ENCODE data around the gene DIPK1B.

The DIPK1B gene

DNA sequence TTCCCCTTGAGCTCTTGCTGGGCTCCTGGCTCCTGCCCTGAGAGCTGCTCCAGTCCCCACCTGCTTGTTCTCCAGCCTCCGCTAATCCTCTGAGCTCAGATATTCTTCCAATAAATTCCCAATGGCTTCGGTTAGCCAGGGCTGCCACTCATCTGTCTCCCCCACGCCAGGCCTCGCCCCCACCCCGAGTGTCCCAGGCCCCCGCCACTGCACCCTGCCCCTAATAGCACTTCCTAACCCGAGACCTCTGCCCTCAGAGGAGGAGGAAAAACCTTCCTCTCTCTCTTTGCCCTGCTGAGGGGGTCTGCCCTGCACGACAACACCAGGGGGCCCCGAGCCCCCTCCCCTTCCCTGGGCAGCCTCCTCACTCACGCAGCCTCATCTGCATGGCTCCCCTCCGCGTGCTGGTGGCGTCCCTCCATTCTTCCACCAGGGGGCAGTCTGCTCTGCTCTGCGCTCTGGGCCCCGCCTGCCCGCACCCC is 57.4 kb downstream of the DIPK1B start:
- peak; percentile 87 for DNase-seq (ENCODE audit: low spot score)

DNA sequence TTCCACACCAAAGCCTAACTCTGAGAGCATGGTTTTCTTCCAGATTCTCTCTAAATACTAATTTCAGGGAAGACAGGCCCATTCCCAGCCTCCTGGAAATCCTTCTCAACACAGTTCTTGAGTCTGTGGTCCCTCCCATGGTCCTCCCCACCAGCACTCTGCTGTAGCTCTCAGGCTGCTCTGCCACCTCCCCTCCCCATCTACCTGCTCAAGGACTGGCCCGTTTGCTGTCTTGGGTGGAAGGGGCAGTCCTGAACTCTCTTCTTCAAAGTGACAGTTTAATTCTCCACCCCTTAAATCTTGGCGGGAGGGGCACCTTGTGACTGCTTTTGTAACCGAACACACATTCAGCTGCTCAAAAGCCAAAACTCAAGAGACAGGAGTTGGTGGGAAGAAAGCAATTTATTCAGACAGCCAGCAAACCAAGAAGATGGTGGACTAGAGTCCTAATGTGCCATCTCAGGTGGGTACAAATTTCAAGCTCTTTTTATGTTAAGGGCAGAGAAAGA is 59.6 kb downstream of the DIPK1B start:
- DNase-seq (ENCODE audit: low spot score) = no peak

DNA sequence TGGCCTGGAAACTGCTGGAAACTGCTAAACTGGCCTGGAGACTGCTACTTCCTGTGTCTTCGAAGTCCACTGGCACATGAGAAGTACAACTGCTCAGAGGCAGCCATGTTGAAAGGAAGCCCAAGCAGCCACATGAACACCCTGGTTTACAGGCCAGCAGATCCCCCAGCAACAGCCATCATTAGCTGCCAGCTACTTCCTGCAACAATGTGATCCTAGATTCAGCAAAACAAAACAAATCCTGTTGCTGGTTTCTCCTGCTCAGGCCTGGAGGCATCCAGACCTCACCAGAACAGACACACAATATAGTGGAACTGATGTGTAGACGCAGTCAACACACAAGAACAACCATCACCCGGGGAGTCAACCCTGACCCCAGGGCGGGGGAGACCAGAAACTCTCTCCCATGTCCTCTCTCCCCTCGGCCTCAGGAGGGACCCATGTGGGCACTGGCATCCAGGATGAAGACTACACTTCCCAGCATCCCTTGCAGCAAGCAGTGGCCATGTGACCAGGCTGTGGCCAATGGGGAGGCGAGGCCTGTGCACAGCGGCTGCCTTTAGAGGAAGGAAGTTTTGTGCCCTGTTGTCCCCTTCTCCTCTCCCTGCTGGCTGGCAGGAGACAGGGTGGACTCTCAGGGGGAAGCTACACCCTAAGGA is 61.1 kb downstream of the DIPK1B start:
- DNase-seq (ENCODE audit: low spot score) = no peak

Measured in ecto neural progenitor cell (in vitro differentiated cells).